H1 (cell line): Measurements from ENCODE around the gene PCDHGA7. TPM values are rescaled to one million over a fixed set of nuclear protein-coding genes. Genes with fewer than 3 reads are reported as not detected.

Experiments
- CTCF ChIA-PET: fragments of 300-600 bp; sonication (Branson Sonifier 250); formaldehyde crosslinking; loops from one replicate; lab custom pipeline; 2021; ENCODE audit not compliant: partially characterized antibody; lab: Charles Lee
- POLR2A ChIA-PET: fragments of 300-600 bp; sonication (Branson Sonifier 250); formaldehyde crosslinking; loops from one replicate; lab custom pipeline; 2021; ENCODE audit warnings: inconsistent platforms; ENCODE audit not compliant: partially characterized antibody; lab: Charles Lee
- DNase-seq, 2 experiments: peaks; one replicate each; pipeline versions ENCODE4 v3.0.0 to v3.0.0-alpha.2; 2010 to 2022; ENCODE audit warnings: low spot score in 2 of 2, low read depth in 1 of 2, mixed read lengths in 1 of 2
- FAIRE-seq: peaks from 2 replicates; lab custom pipeline; 2011; peaks lifted over from hg19 to GRCh38; lab: Jason Lieb, UNC
- H2AFZ ChIP-seq: 2 replicates; pipeline ENCODE4 v1.8.1; 2012; ENCODE audit warnings: low read length, inconsistent platforms
- H2AK5ac ChIP-seq: 2 replicates; pipeline ENCODE4 v1.6.1; 2013; ENCODE audit warnings: low read depth, low read length
- H2BK120ac ChIP-seq: replicated peaks from 2 replicates; pipeline ENCODE3; 2013; ENCODE audit warnings: low read depth, low read length, inconsistent platforms
- H2BK12ac ChIP-seq: 2 replicates; pipeline ENCODE4 v1.6.1; 2013; ENCODE audit warnings: low read depth, low read length
- H2BK15ac ChIP-seq: 2 replicates; pipeline ENCODE4 v1.6.1; 2013; ENCODE audit warnings: low read length
- H2BK20ac ChIP-seq: 2 replicates; pipeline ENCODE4 v1.6.1; 2013; ENCODE audit warnings: low read length
- H2BK5ac ChIP-seq: 2 replicates; pipeline ENCODE4 v1.6.1; 2013; ENCODE audit warnings: low read depth, low read length
- H3K14ac ChIP-seq: 2 replicates; pipeline ENCODE4 v1.6.1; 2013; ENCODE audit warnings: inconsistent platforms; ENCODE audit not compliant: insufficient read length
- H3K18ac ChIP-seq: 2 replicates; pipeline ENCODE4 v1.6.1; 2013; ENCODE audit warnings: low read length; ENCODE audit errors: extremely low read depth
- H3K23ac ChIP-seq: 2 replicates; pipeline ENCODE4 v1.6.1; 2013; ENCODE audit warnings: inconsistent platforms; ENCODE audit not compliant: insufficient read length
- H3K23me2 ChIP-seq: 2 replicates; pipeline ENCODE4 v1.6.1; 2013; ENCODE audit warnings: low read depth, low read length
- H3K27ac ChIP-seq: 2 replicates; pipeline ENCODE4 v1.6.1; 2011; ENCODE audit warnings: low read depth, low read length, inconsistent platforms
- H3K27me3 ChIP-seq, 4 experiments: replicated peaks in 1 of 4; 1 replicate in 1 of 4; 2 replicates in 3 of 4; pipeline versions ENCODE4 v1.6.1 to v1.8.1; 2011 to 2013; ENCODE audit warnings: low read length in 3 of 4, mild to moderate bottlenecking in 3 of 4, inconsistent platforms in 2 of 4, mixed read lengths in 2 of 4, moderate library complexity in 1 of 4; ENCODE audit not compliant: control insufficient read depth in 3 of 4, insufficient read depth in 3 of 4; ENCODE audit errors: extremely low read depth in 1 of 4
- H3K36me3 ChIP-seq, 4 experiments: 2 replicates each; pipeline versions ENCODE4 v1.6.1 to v1.8.1; 2011 to 2013; ENCODE audit warnings: mild to moderate bottlenecking in 4 of 4, low read length in 3 of 4, moderate library complexity in 2 of 4, control low read depth in 1 of 4, inconsistent platforms in 1 of 4; ENCODE audit not compliant: insufficient read depth in 4 of 4, control insufficient read depth in 2 of 4
- H3K4ac ChIP-seq: replicated peaks from 2 replicates; pipeline ENCODE3; 2013; ENCODE audit warnings: low read length, low read depth, mixed read lengths, inconsistent platforms; ENCODE audit not compliant: insufficient read length
- H3K4me1 ChIP-seq, 4 experiments: replicated peaks in 1 of 4; 1 replicate in 1 of 4; 2 replicates in 3 of 4; pipeline versions ENCODE4 v1.6.1 to v1.8.1; 2011 to 2013; ENCODE audit warnings: low read length in 3 of 4, inconsistent platforms in 2 of 4, mixed read lengths in 1 of 4; ENCODE audit not compliant: insufficient read depth in 4 of 4, control insufficient read depth in 3 of 4
- H3K4me2 ChIP-seq, 2 experiments: 2 replicates each; pipeline versions ENCODE4 v1.6.1 to v1.8.1; 2011 to 2013; ENCODE audit warnings: low read depth in 2 of 2, low read length in 2 of 2, control low read depth in 1 of 2, inconsistent platforms in 1 of 2, mild to moderate bottlenecking in 1 of 2; ENCODE audit not compliant: insufficient read depth in 1 of 2
- H3K4me3 ChIP-seq, 4 experiments: fragments of 200-600, 300-600 bp in 1 of 4; sonication (generic), shearing (Covaris generic), sonication (Bioruptor Twin) in 1 of 4; 2 replicates each; pipeline versions ENCODE4 v1.5.1 to v1.8.1; 2011 to 2016; ENCODE audit warnings: low read length in 4 of 4, low read depth in 3 of 4, control low read depth in 2 of 4, inconsistent platforms in 2 of 4, mild to moderate bottlenecking in 2 of 4, mixed read lengths in 1 of 4, moderate library complexity in 1 of 4; ENCODE audit not compliant: insufficient read depth in 2 of 4; ENCODE audit errors: extremely low read depth in 1 of 4
- H3K56ac ChIP-seq: replicated peaks from 2 replicates; pipeline ENCODE3; 2013; ENCODE audit warnings: low read depth, mild to moderate bottlenecking, mixed read lengths, low read length, inconsistent platforms; ENCODE audit not compliant: insufficient read length
- H3K79me1 ChIP-seq: 2 replicates; pipeline ENCODE4 v1.6.1; 2013; ENCODE audit warnings: low read depth, low read length, control low read depth
- H3K79me2 ChIP-seq, 2 experiments: 2 replicates each; pipeline versions ENCODE4 v1.6.1 to v1.8.1; 2012 to 2013; ENCODE audit warnings: low read length in 2 of 2, mild to moderate bottlenecking in 2 of 2, inconsistent platforms in 1 of 2; ENCODE audit not compliant: insufficient read depth in 2 of 2, control insufficient read depth in 1 of 2
- H3K9ac ChIP-seq, 4 experiments: replicated peaks in 1 of 4; 1 replicate in 1 of 4; 2 replicates in 3 of 4; pipeline versions ENCODE4 v1.6.1 to v1.8.1; 2011 to 2013; ENCODE audit warnings: low read depth in 3 of 4, low read length in 3 of 4, control low read depth in 2 of 4, mild to moderate bottlenecking in 2 of 4, moderate library complexity in 2 of 4, inconsistent platforms in 1 of 4; ENCODE audit errors: extremely low read depth in 1 of 4
- H3K9me3 ChIP-seq, 2 experiments: 2 replicates each; pipeline versions ENCODE4 v1.6.1 to v1.8.1; 2012 to 2013; ENCODE audit warnings: mild to moderate bottlenecking in 2 of 2, moderate library complexity in 2 of 2, control low read depth in 1 of 2, inconsistent platforms in 1 of 2, low read depth in 1 of 2, low read length in 1 of 2, mixed read lengths in 1 of 2; ENCODE audit not compliant: insufficient read depth in 2 of 2
- H4K20me1 ChIP-seq, 2 experiments: replicated peaks in 1 of 2; 2 replicates each; pipeline versions ENCODE3 to v1.8.1; 2011 to 2013; ENCODE audit warnings: inconsistent platforms in 2 of 2, low read length in 2 of 2, mild to moderate bottlenecking in 1 of 2; ENCODE audit not compliant: insufficient read depth in 2 of 2, control insufficient read depth in 1 of 2
- H4K5ac ChIP-seq: 2 replicates; pipeline ENCODE4 v1.6.1; 2013; ENCODE audit warnings: low read length, low read depth, mixed read lengths, inconsistent platforms; ENCODE audit not compliant: insufficient read length
- H4K8ac ChIP-seq: 2 replicates; pipeline ENCODE4 v1.8.0; 2013; ENCODE audit warnings: mild to moderate bottlenecking, moderate library complexity, low read length, inconsistent platforms; ENCODE audit not compliant: insufficient read depth; ENCODE audit errors: extremely low read depth
- H4K91ac ChIP-seq: replicated peaks from 2 replicates; pipeline ENCODE3; 2013; ENCODE audit warnings: low read length, mixed read lengths, inconsistent platforms; ENCODE audit not compliant: insufficient read length
- BCL11A ChIP-seq, 2 experiments: IDR thresholded peaks; one replicate each; pipeline ENCODE4 v1.6.1; 2011; ENCODE audit warnings: low read depth in 2 of 2, low read length in 2 of 2, mild to moderate bottlenecking in 2 of 2
- CBX5 ChIP-seq: fragments of 300-800, 300-1000 bp; sonication (generic); IDR thresholded peaks from 2 replicates; pipeline ENCODE4 v1.7.1; 2016; ENCODE audit warnings: antibody characterized with exemption, low read length, low read depth
- CBX8 ChIP-seq: fragments of 300-800, 300-1000 bp; sonication (generic); IDR thresholded peaks from 2 replicates; pipeline ENCODE4 v1.7.1; 2016; ENCODE audit warnings: low read depth, low read length, borderline replicate concordance
- EP300 ChIP-seq, 2 experiments: IDR thresholded peaks; 1 replicate in 1 of 2; 2 replicates in 1 of 2; pipeline ENCODE4 v1.6.1; 2011 to 2012; ENCODE audit warnings: low read depth in 2 of 2, low read length in 2 of 2, mild to moderate bottlenecking in 2 of 2, borderline replicate concordance in 1 of 2, inconsistent platforms in 1 of 2, moderate library complexity in 1 of 2
- EZH2 ChIP-seq: fragments of 200-600 bp; sonication (generic); IDR thresholded peaks from 2 replicates; pipeline ENCODE4 v1.7.1; 2012; ENCODE audit warnings: low read depth, mild to moderate bottlenecking, moderate library complexity, low read length, inconsistent platforms; ENCODE audit not compliant: severe bottlenecking
- MAX ChIP-seq: IDR thresholded peaks from 2 replicates; pipeline ENCODE4 v1.6.1; 2012; ENCODE audit warnings: inconsistent platforms
- RFX5 ChIP-seq: IDR thresholded peaks from 2 replicates; pipeline ENCODE4 v1.6.1; 2011; ENCODE audit warnings: low read depth, low read length, improper control_type of control experiment, borderline replicate concordance
- SIN3A ChIP-seq, 2 experiments: IDR thresholded peaks in 1 of 2; conservative IDR thresholded peaks in 1 of 2; 2 replicates each; pipeline ENCODE4 v1.6.1; 2011 to 2012; ENCODE audit warnings: low read length in 2 of 2, improper control_type of control experiment in 1 of 2, low read depth in 1 of 2, mild to moderate bottlenecking in 1 of 2
- ZNF274 ChIP-seq: IDR thresholded peaks from 2 replicates; pipeline ENCODE4 v1.7.0; 2012; ENCODE audit warnings: low read length, borderline replicate concordance; ENCODE audit errors: extremely low read depth
- polyA plus RNA-seq, 7 experiments: library from polyadenylated mRNA; depleted of rRNA in 3 of 7; stranded (reverse) in 5 of 7; unstranded in 2 of 7; fragments of >200 nt in 5 of 7; fragments of 200-250 nt in 2 of 7; gene quantifications; 1 replicate in 5 of 7; 2 replicates in 1 of 7; 4 replicates in 1 of 7; pipeline versions ENCODE4 v1.2.1 to v1.2.3, GENCODE V29; 2011 to 2013; ENCODE audit warnings: missing spikeins in 2 of 7, mixed read lengths in 2 of 7
- total RNA-seq: library from RNA; stranded (reverse); fragmentation: NEBNext Ultra II Directional; extraction: Animal tissue kit (Norgen Biotek cat#: 25700); gene quantifications from 2 replicates; pipeline ENCODE4 v1.2.1, GENCODE V29; 2021

PCDHGA7 gene
- total and polyA plus RNA-seq, 2 of the 8 experiments (the other 6 are each of a cell fraction or from before 2014, with no cell fraction given), result 0.39 to 1.1 TPM

GRCh38 chr5:141362719-141363118 lies 19.8 kb upstream of the PCDHGA7 start:
- H3K23ac ChIP-seq, result no peak overlapping the region
- H4K8ac ChIP-seq, result no peak overlapping the region
- no peaks in the 10 kb centered on the region for H3K79me2 ChIP-seq
- FAIRE-seq (no peak), DNase-seq (no peak)
- no peak overlapping the region for H4K5ac ChIP-seq
- no peaks in the 10 kb centered on the region for H3K27me3 ChIP-seq
- H2AK5ac ChIP-seq, result no peak overlapping the region
- no peak overlapping the region for H2BK12ac ChIP-seq
- H3K4me1 ChIP-seq, result peaks cover 0 to 3% (median under 1%) of the 10 kb centered on the region in 4 experiments; a peak in 1 of 7 replicates
- no peak overlapping the region for H3K14ac ChIP-seq
- H3K36me3 ChIP-seq, result peaks cover 0 to 8% (median 3%) of the 10 kb centered on the region in 4 experiments; a peak in 3 of 8 replicates
- no peak overlapping the region for H3K9ac ChIP-seq
- H2BK5ac ChIP-seq, result no peak overlapping the region
- no peak overlapping the region for H3K4ac ChIP-seq
- ChIA-PET POLR2A (no interaction called here), CTCF (interaction anchor here (0.9 to 1.6 kb wide), 6 partner anchors 8 to 175 kb away, joined by 3 to 7 read pairs (median 4); partner anchors contain the start of genes PCDHGA2 and PCDHGB1)
- H3K79me1 ChIP-seq, result no peaks in the 10 kb centered on the region
- no peak overlapping the region for H2BK120ac ChIP-seq
- H2BK15ac ChIP-seq, result no peak overlapping the region
- H4K91ac ChIP-seq, result no peak overlapping the region
- peaks cover 43 to 51% of the 10 kb centered on the region in 2 experiments for H3K9me3 ChIP-seq
- H3K27ac ChIP-seq, result no peak overlapping the region
- H3K23me2 ChIP-seq, result no peaks in the 10 kb centered on the region
- no peak overlapping the region for H2AFZ ChIP-seq
- H2BK20ac ChIP-seq, result no peak overlapping the region
- no peak overlapping the region for H3K18ac ChIP-seq
- no peak overlapping the region for H3K56ac ChIP-seq
- no peaks in the 10 kb centered on the region for H4K20me1 ChIP-seq
- H3K4me3 ChIP-seq, result peak overlapping the region in 1 of 4 experiments; percentile 40; a peak in 1 of 8 replicates
- no peak overlapping the region for H3K4me2 ChIP-seq
- TF ChIP-seq ZNF274, result no peak
- no peak for TF ChIP-seq EZH2
- no peak for TF ChIP-seq CBX5
- TF ChIP-seq EP300 (IDR thresholded peaks at IDR 0.05; ENCODE audit: borderline replicate concordance in 1 of 2, low read depth in 2 of 2, low read length in 2 of 2), result no peak
- no peak for TF ChIP-seq RFX5
- no peak for TF ChIP-seq BCL11A (IDR thresholded peaks at IDR 0.05; ENCODE audit: low read depth in 2 of 2, low read length in 2 of 2)
- no peak for TF ChIP-seq CBX8
- TF ChIP-seq MAX, result no peak
- TF ChIP-seq SIN3A (conservative IDR thresholded peaks at IDR 0.05 in 1 of 2, IDR thresholded peaks at IDR 0.05 in 1 of 2; ENCODE audit: low read depth in 1 of 2, low read length in 2 of 2), result no peak
